Panc1 (cell line): ENCODE results near the gene TLX1. TPM values are rescaled to one million over a fixed set of nuclear protein-coding genes. Genes with fewer than 3 reads are reported as not detected.

Experiments used
- ATAC-seq: fragments of 200-7000 bp; cut with Tn5 transposase; 2 replicates; pipeline ENCODE4 v1.9.1; 2020; ENCODE audit warnings: mild to moderate bottlenecking, moderate library complexity
- BruUV-seq: library from RNA; stranded (reverse); fragments of 400-500 nt; replicated peaks from 2 replicates; lab custom pipeline; 2021; lab: Mats Ljungman, UMichigan
- CTCF ChIA-PET: fragments of 300-600 bp; sonication (Branson Sonifier 250); formaldehyde crosslinking; loops from one replicate; lab custom pipeline; 2022; ENCODE audit warnings: antibody characterized with exemption; lab: Charles Lee
- POLR2A ChIA-PET: fragments of 300-600 bp; sonication (Branson Sonifier 250); formaldehyde crosslinking; loops from one replicate; lab custom pipeline; 2022; ENCODE audit warnings: antibody characterized with exemption; lab: Charles Lee
- DNase-seq: peaks from one replicate; pipeline ENCODE4 v3.0.0-alpha.2; 2010; ENCODE audit warnings: low read depth, low spot score
- H3K27ac ChIP-seq: 2 replicates; pipeline ENCODE4 v1.5.1; 2011; ENCODE audit warnings: mild to moderate bottlenecking, low read length, inconsistent platforms
- H3K27me3 ChIP-seq: fragments of 200-500 bp; sonication (Bioruptor generic); 2 replicates; pipeline ENCODE4 v1.6.0; 2014; ENCODE audit warnings: low read length, inconsistent platforms; ENCODE audit not compliant: control insufficient read depth, insufficient read depth
- H3K36me3 ChIP-seq: fragments of 200-500 bp; sonication (Bioruptor generic); 2 replicates; pipeline ENCODE4 v1.5.1; 2014; ENCODE audit warnings: inconsistent platforms, mild to moderate bottlenecking, low read length, moderate library complexity; ENCODE audit not compliant: control insufficient read depth, insufficient read depth
- H3K4me1 ChIP-seq: 2 replicates; pipeline ENCODE4 v1.5.1; 2011; ENCODE audit warnings: inconsistent platforms, mild to moderate bottlenecking, low read length, moderate library complexity; ENCODE audit not compliant: control insufficient read depth, insufficient read depth
- H3K4me3 ChIP-seq, 2 experiments: 2 replicates each; pipeline ENCODE4 v1.5.1; 2011 to 2012; ENCODE audit warnings: low read depth in 2 of 2, low read length in 2 of 2, mild to moderate bottlenecking in 2 of 2, inconsistent platforms in 1 of 2, moderate library complexity in 1 of 2
- H3K9me3 ChIP-seq: fragments of 200-500 bp; sonication (Bioruptor generic); 2 replicates; pipeline ENCODE4 v1.5.1; 2014; ENCODE audit warnings: low read depth, mild to moderate bottlenecking, inconsistent platforms, low read length, moderate library complexity; ENCODE audit not compliant: control insufficient read depth, insufficient read depth
- POLR2AphosphoS5 ChIP-seq: IDR thresholded peaks from 2 replicates; pipeline ENCODE4 v1.6.1; 2012; ENCODE audit warnings: mild to moderate bottlenecking, low read depth, low read length, moderate library complexity
- REST ChIP-seq, 2 experiments: IDR thresholded peaks; 2 replicates each; pipeline ENCODE4 v1.6.1; 2011 to 2012; ENCODE audit warnings: low read depth in 2 of 2, control low read depth in 1 of 2, low read length in 1 of 2, mild to moderate bottlenecking in 1 of 2, moderate library complexity in 1 of 2; ENCODE audit not compliant: insufficient read depth in 1 of 2
- SIN3A ChIP-seq: IDR thresholded peaks from 2 replicates; pipeline ENCODE4 v1.6.1; 2012; ENCODE audit warnings: low read depth, mild to moderate bottlenecking, low read length, moderate library complexity, borderline replicate concordance; ENCODE audit not compliant: insufficient read depth
- TCF7L2 ChIP-seq: IDR thresholded peaks from 2 replicates; pipeline ENCODE4 v1.6.1; 2011; ENCODE audit warnings: mild to moderate bottlenecking, low read depth, low read length, inconsistent platforms
- in situ Hi-C: cut with HindIII; loops from 2 replicates; pipeline ENCODE4 v1.10.0; 2016; ENCODE audit warnings: low sequenced_read_pairs, low pct_unique_long_range_greater_than_20kb
- intact Hi-C: fragments of 100-400 bp; cut with micrococcal nuclease; formaldehyde crosslinking; loops from one replicate; pipeline ENCODE4 v1.10.0; 2022; ENCODE audit not compliant: unreplicated experiment
- total RNA-seq: library from RNA; stranded (reverse); gene quantifications from one replicate; pipeline ENCODE4 v1.2.1, GENCODE V29; 2021; ENCODE audit not compliant: unreplicated experiment

Gene TLX1
- total RNA-seq, 1 experiment from 2014 or later: 0.13 TPM

- ChIA-PET POLR2A (interaction anchor here (0.6 kb wide), 1 partner anchor 49 kb away, joined by 3 read pairs; no protein-coding TSS in a partner anchor), CTCF (interaction anchor here (0.6 to 2.6 kb wide), 2 partner anchors 19 to 345 kb away, joined by 8 to 13 read pairs; no protein-coding TSS in a partner anchor)
- DNase-seq: no peak
- intact Hi-C loops: no loop called here
- no peaks in the 10 kb centered on the region for H3K36me3 ChIP-seq
- no peaks in the 10 kb centered on the region for H3K9me3 ChIP-seq
- H3K4me3 ChIP-seq: no peak overlapping the region
- TF ChIP-seq TCF7L2: no peak
- no peak overlapping the region for H3K27ac ChIP-seq
- H3K27me3 ChIP-seq: peaks cover 11% of the 10 kb centered on the region
- no peaks in the 10 kb centered on the region; the same call in 1 of the 2 replicates for H3K4me1 ChIP-seq
- no peak for ATAC-seq
- in situ Hi-C loops: no loop called here
- no TSS peak for BruUV-seq
These were observed 8.6 kb upstream of the TLX1 start for GRCh38 chr10:101122270-101123084.

- TF ChIP-seq REST (IDR thresholded peaks at IDR 0.05; ENCODE audit: insufficient read depth in 1 of 2, low read depth in 2 of 2, low read length in 1 of 2) (no peak), SIN3A (no peak), TCF7L2 (no peak), POLR2AphosphoS5 (no peak)
- DNase-seq (no peak), ATAC-seq (no peak)
- no peaks in the 10 kb centered on the region; the same call in 1 of the 2 replicates for H3K4me1 ChIP-seq
- no TSS peak for BruUV-seq
- CTCF ChIA-PET: interaction anchor here (0.6 to 2.6 kb wide), 5 partner anchors 19 to 345 kb away, joined by 3 to 13 read pairs (median 4); no protein-coding TSS in a partner anchor
- H3K27ac ChIP-seq: no peak overlapping the region
- H3K9me3 ChIP-seq: no peaks in the 10 kb centered on the region
- POLR2A ChIA-PET: interaction anchor here (0.6 kb wide), 2 partner anchors 10 to 69 kb away, joined by 3 to 4 read pairs; no protein-coding TSS in a partner anchor
- peak overlapping the region; percentile 5 to 14; a peak in 2 of 4 replicates for H3K4me3 ChIP-seq
- peaks cover 12% of the 10 kb centered on the region for H3K27me3 ChIP-seq
- H3K36me3 ChIP-seq: no peaks in the 10 kb centered on the region
- in situ Hi-C loops (no loop called here), intact Hi-C loops (no loop called here)
These were observed 7.8 kb upstream of the TLX1 start for GRCh38 chr10:101123085-101123814.
